HEK293 (cell line): Measurements from ENCODE around the gene DKK2.

ENCODE experiments used
- CTCF ChIP-seq: fragments of 450-650 bp; formaldehyde crosslinking; IDR thresholded peaks from 2 replicates; pipeline ENCODE4 v1.5.1; 2016; ENCODE audit warnings: missing biosample characterization, missing genetic modification characterization
- KLF1 ChIP-seq: fragments of 450-650 bp; formaldehyde crosslinking; IDR thresholded peaks from 2 replicates; pipeline ENCODE4 v1.5.1; 2016; ENCODE audit warnings: missing biosample characterization, missing genetic modification characterization
- ZNF202 ChIP-seq: fragments of 450-650 bp; formaldehyde crosslinking; IDR thresholded peaks from 2 replicates; pipeline ENCODE4 v1.5.1; 2016; ENCODE audit warnings: missing biosample characterization, missing genetic modification characterization, borderline replicate concordance
- ZNF280C ChIP-seq: fragments of 450-650 bp; formaldehyde crosslinking; IDR thresholded peaks from 2 replicates; pipeline ENCODE4 v1.5.1; 2016; ENCODE audit warnings: missing biosample characterization, missing genetic modification characterization
- ZNF311 ChIP-seq: fragments of 450-650 bp; formaldehyde crosslinking; IDR thresholded peaks from 2 replicates; pipeline ENCODE4 v1.5.1; 2017; ENCODE audit warnings: missing biosample characterization, missing genetic modification characterization, borderline replicate concordance
- ZNF366 ChIP-seq: fragments of 450-650 bp; formaldehyde crosslinking; conservative IDR thresholded peaks from 2 replicates; pipeline ENCODE4 v1.5.1; 2016; ENCODE audit warnings: missing biosample characterization, missing genetic modification characterization
- ZNF670 ChIP-seq: fragments of 450-650 bp; formaldehyde crosslinking; IDR thresholded peaks from 2 replicates; pipeline ENCODE4 v1.5.1; 2016; ENCODE audit warnings: missing biosample characterization, missing genetic modification characterization, low read depth

DNA sequence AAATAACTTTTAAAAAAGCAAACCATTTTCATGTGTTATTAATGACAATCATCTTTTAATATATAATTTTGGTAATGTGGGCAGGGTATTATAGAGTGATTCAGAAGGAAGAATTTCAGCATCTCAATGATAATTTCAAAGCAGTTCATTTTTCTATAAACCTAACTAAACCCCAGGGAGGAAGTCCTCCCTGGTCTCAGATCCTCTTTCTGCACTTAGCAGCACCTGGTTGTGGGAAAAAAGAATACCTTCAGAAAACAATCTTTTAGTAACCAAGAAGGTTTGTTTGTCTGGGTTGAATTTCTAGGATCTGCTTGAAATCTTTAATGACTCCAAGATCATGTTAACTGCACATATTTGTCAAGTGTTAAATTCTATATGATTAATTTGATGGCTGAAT is 29.9 kb downstream of the DKK2 start:
- TF ChIP-seq ZNF366 (tag by site-specific recombination) (no peak), CTCF (tag by site-specific recombination) (no peak), KLF1 (tag by site-specific recombination) (no peak), ZNF670 (tag by site-specific recombination) (no peak), ZNF311 (tag by site-specific recombination) (no peak), ZNF280C (tag by site-specific recombination) (no peak), ZNF202 (tag by site-specific recombination) (no peak)
